ENCODE results near the gene JPH3.

The JPH3 gene

DNA sequence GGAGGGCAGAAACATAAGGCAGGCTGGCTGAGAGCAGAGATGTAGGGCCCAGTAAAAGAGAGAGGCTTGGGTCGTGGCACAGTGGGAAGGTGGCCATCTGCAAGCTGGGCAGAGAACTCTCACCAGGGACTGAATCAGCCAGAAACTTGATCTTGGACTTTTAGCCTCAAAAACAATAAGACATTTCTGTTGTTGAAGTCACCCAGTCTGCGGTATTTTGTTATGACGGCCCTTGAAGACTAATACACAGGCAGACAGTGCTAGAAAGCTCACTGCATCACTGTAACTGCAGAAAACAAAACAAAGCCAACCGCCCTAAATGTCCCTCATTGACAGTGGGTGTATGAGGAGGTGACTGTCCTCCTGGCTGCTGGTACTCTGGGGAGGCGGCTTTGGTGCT lies 3.9 kb upstream of the JPH3 start:
- DNase-seq: peak; percentile 45
- no peak overlapping the region for H3K27ac ChIP-seq
- in situ Hi-C loops (cut with HindIII; ENCODE audit: low pct_ligation_motif_present, low sequenced_read_pairs): no loop called here
- TF ChIP-seq, protein P1, sequence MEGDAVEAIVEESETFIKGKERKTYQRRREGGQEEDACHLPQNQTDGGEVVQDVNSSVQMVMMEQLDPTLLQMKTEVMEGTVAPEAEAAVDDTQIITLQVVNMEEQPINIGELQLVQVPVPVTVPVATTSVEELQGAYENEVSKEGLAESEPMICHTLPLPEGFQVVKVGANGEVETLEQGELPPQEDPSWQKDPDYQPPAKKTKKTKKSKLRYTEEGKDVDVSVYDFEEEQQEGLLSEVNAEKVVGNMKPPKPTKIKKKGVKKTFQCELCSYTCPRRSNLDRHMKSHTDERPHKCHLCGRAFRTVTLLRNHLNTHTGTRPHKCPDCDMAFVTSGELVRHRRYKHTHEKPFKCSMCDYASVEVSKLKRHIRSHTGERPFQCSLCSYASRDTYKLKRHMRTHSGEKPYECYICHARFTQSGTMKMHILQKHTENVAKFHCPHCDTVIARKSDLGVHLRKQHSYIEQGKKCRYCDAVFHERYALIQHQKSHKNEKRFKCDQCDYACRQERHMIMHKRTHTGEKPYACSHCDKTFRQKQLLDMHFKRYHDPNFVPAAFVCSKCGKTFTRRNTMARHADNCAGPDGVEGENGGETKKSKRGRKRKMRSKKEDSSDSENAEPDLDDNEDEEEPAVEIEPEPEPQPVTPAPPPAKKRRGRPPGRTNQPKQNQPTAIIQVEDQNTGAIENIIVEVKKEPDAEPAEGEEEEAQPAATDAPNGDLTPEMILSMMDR (IDR thresholded peaks at IDR 0.05; ENCODE audit: low read depth, low read length, missing control alignments): no peak
- no peak overlapping the region for H3K4me3 ChIP-seq (ENCODE audit: low read depth, low read length)
- peaks cover 32% of the 10 kb centered on the region for H3K27me3 ChIP-seq (replicated peaks)
- H3K36me3 ChIP-seq (replicated peaks): no peaks in the 10 kb centered on the region

DNA sequence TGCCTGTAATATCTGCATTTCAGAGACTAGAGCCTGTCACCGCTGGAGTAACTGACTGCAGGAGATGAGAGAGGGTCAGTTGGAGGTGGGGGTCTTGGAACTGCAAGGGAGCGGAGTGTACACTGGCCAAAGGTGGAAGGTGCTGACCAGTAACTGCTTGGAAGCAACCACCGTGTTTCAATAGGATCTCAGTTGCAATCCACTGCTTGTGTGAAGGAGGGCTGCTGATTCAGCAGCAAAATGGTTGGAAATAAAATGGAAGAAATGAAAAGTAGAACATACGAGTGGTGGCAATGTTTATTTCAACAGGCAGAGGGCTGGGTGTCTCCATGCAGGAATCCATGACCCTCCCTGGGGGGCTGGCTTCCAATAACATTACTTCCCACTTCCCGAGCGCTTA lies 2.1 kb upstream of the JPH3 start:
- H3K36me3 ChIP-seq (replicated peaks): no peaks in the 10 kb centered on the region
- in situ Hi-C loops (cut with HindIII; ENCODE audit: low pct_ligation_motif_present, low sequenced_read_pairs): no loop called here
- H3K27ac ChIP-seq: no peak overlapping the region
- H3K4me3 ChIP-seq (ENCODE audit: low read depth, low read length): no peak overlapping the region
- peaks cover 51% of the 10 kb centered on the region for H3K27me3 ChIP-seq (replicated peaks)
- TF ChIP-seq, protein P1 (IDR thresholded peaks at IDR 0.05; ENCODE audit: low read depth, low read length, missing control alignments): no peak
- DNase-seq: no peak

DNA sequence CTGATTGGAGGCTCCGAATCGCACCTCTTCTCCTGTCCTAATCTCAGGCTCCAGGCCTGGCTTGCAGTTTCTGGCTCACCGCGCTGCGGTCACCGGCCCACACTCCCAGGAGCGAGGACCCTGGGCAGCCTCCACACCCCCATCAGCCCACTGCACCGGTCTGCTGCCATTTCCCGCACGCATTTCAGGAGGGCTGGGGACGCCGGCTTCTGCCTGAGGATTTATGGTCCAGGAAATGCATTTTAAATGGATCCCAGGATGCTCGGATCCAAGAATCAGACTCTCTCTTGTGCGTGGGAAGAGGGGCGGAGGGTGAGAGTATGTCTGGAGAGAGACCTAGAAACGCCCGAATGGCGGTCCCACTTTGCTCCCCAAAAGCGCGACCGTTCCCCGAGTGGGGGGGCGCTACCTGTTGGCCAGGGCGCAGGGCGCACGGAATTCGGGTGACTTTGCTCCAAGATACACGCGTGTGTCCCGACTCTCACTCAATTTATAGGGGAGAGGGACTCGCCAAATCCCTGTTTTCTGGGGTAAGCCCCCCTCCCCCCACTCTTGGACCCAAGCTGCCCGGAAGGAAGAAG lies 817 bp upstream of the JPH3 start:
- no peak overlapping the region for H3K4me3 ChIP-seq (ENCODE audit: low read depth, low read length)
- no peak overlapping the region for H3K27ac ChIP-seq
- no peaks in the 10 kb centered on the region for H3K36me3 ChIP-seq (replicated peaks)
- in situ Hi-C loops (cut with HindIII; ENCODE audit: low pct_ligation_motif_present, low sequenced_read_pairs): no loop called here
- no peak for DNase-seq
- TF ChIP-seq, protein P1 (IDR thresholded peaks at IDR 0.05; ENCODE audit: low read depth, low read length, missing control alignments): no peak
- peaks cover 62% of the 10 kb centered on the region for H3K27me3 ChIP-seq (replicated peaks)

DNA sequence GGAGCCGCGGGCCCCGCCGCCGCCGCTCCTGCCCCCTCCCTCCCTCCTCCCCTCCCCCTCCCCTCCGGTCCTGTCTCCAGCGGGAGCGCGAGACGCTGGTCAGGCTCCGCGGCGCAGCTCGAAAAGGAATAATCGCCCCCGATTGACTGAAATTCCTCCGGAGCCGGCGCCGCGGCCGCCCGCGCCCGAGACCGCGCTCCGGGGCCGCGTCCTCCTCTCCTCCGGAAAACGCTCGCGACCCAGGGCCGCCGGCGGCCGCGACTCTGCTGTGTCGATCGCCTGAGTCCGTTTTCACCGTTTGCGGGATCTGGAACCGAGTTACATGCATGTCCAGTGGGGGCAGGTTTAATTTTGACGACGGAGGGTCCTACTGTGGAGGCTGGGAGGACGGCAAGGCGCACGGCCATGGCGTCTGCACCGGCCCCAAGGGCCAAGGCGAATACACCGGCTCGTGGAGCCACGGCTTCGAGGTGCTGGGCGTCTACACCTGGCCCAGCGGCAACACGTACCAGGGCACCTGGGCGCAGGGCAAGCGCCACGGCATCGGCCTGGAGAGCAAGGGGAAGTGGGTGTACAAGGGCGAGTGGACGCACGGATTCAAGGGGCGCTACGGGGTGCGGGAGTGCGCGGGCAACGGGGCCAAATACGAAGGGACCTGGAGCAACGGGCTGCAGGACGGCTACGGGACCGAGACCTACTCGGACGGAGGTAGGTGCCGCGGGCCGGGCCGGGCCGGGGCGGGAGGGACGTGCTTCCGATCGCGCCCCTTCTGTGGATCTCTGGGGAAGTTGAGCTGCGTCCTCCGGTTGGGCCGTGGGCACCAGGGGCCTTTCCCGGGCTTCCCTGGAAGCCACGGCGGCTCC lies 744 bp downstream of the JPH3 start:
- Histone ChIP-seq H3K27ac (no peak overlapping the region), H3K27me3 (replicated peaks) (peaks cover 62% of the 10 kb centered on the region), H3K36me3 (replicated peaks) (no peaks in the 10 kb centered on the region), H3K4me3 (ENCODE audit: low read depth, low read length) (no peak overlapping the region)
- TF ChIP-seq, protein P1 (IDR thresholded peaks at IDR 0.05; ENCODE audit: low read depth, low read length, missing control alignments): no peak
- DNase-seq: no peak
- in situ Hi-C loops (cut with HindIII; ENCODE audit: low pct_ligation_motif_present, low sequenced_read_pairs): no loop called here

- Histone ChIP-seq H3K4me3 (ENCODE audit: low read depth, low read length) (no peak overlapping the region), H3K36me3 (replicated peaks) (no peaks in the 10 kb centered on the region), H3K27me3 (replicated peaks) (peaks cover 62% of the 10 kb centered on the region), H3K27ac (no peak overlapping the region)
- no peak for DNase-seq
- in situ Hi-C loops (cut with HindIII; ENCODE audit: low pct_ligation_motif_present, low sequenced_read_pairs): no loop called here
- TF ChIP-seq, protein P1 (IDR thresholded peaks at IDR 0.05; ENCODE audit: low read depth, low read length, missing control alignments): no peak
These were observed 1.7 kb downstream of the JPH3 start for GRCh38 chr16:87603684-87604633.

Data from brain microvascular endothelial cell (primary cell).